IMR-90 (cell line): ENCODE measurements around the gene DHRS3. TPM values are rescaled to one million over a fixed set of nuclear protein-coding genes. Genes with fewer than 3 reads are reported as not detected.

Source experiments
- ATAC-seq: fragments of 200-7000 bp; cut with Tn5 transposase; 2 replicates; pipeline ENCODE4 v1.9.1; 2020; ENCODE audit warnings: low read depth, mild to moderate bottlenecking, moderate library complexity
- BruUV-seq: library from RNA; stranded (reverse); fragments of 400-500 nt; replicated peaks from 2 replicates; lab custom pipeline; 2021; lab: Mats Ljungman, UMichigan
- CTCF ChIA-PET: fragments of 300-600 bp; formaldehyde crosslinking; extraction: SDS; loops from one replicate; lab custom pipeline; 2021; ENCODE audit warnings: antibody characterized with exemption; lab: Yijun Ruan, JAX
- POLR2A ChIA-PET: fragments of 300-600 bp; sonication (Branson Sonifier 250); formaldehyde crosslinking; loops from one replicate; lab custom pipeline; 2022; ENCODE audit warnings: antibody characterized with exemption; ENCODE audit not compliant: unreplicated experiment; lab: Charles Lee
- DNase-seq: peaks from one replicate; pipeline ENCODE4 v3.0.0; 2013
- H2AFZ ChIP-seq: replicated peaks from 2 replicates; pipeline ENCODE3; 2013; ENCODE audit warnings: low read length, mild to moderate bottlenecking; ENCODE audit not compliant: poor library complexity
- H2AK5ac ChIP-seq: 2 replicates; pipeline ENCODE4 v1.6.1; 2013; ENCODE audit warnings: low read depth, low read length, inconsistent platforms
- H2AK9ac ChIP-seq: replicated peaks from 2 replicates; pipeline ENCODE3; 2013; ENCODE audit warnings: mild to moderate bottlenecking, low read depth, low read length, moderate library complexity; ENCODE audit not compliant: poor library complexity
- H2BK120ac ChIP-seq: 2 replicates; pipeline ENCODE4 v1.6.1; 2013; ENCODE audit warnings: low read depth, low read length, inconsistent platforms
- H2BK15ac ChIP-seq: 3 replicates; pipeline ENCODE4 v1.6.1; 2013; ENCODE audit warnings: low read depth, low read length, inconsistent platforms
- H2BK20ac ChIP-seq: 2 replicates; pipeline ENCODE4 v1.6.1; 2013; ENCODE audit warnings: low read depth, mild to moderate bottlenecking, inconsistent platforms, low read length, moderate library complexity
- H2BK5ac ChIP-seq: 2 replicates; pipeline ENCODE4 v1.6.1; 2013; ENCODE audit warnings: mild to moderate bottlenecking, low read depth, low read length, inconsistent platforms; ENCODE audit not compliant: poor library complexity, severe bottlenecking
- H3K14ac ChIP-seq: replicated peaks from 2 replicates; pipeline ENCODE4 v1.6.1; 2013; ENCODE audit warnings: low read depth, low read length, inconsistent platforms
- H3K18ac ChIP-seq: 2 replicates; pipeline ENCODE4 v1.6.1; 2013; ENCODE audit warnings: low read depth, low read length, control low read depth
- H3K23ac ChIP-seq: 2 replicates; pipeline ENCODE4 v1.6.1; 2013; ENCODE audit warnings: low read depth, low read length, inconsistent platforms
- H3K27ac ChIP-seq: 2 replicates; pipeline ENCODE4 v1.5.1; 2013; ENCODE audit warnings: mild to moderate bottlenecking, control low read depth, low read length; ENCODE audit not compliant: insufficient read depth
- H3K27me3 ChIP-seq: 2 replicates; pipeline ENCODE4 v1.6.1; 2013; ENCODE audit warnings: low read length; ENCODE audit not compliant: control insufficient read depth, insufficient read depth
- H3K36me3 ChIP-seq: 2 replicates; pipeline ENCODE4 v1.6.1; 2013; ENCODE audit warnings: low read length, mixed read lengths; ENCODE audit not compliant: control insufficient read depth, insufficient read depth
- H3K4ac ChIP-seq: 2 replicates; pipeline ENCODE4 v1.6.1; 2013; ENCODE audit warnings: low read depth, low read length, inconsistent platforms
- H3K4me1 ChIP-seq: 2 replicates; pipeline ENCODE4 v1.6.1; 2013; ENCODE audit warnings: low read length, mixed read lengths; ENCODE audit not compliant: control insufficient read depth, insufficient read depth
- H3K4me2 ChIP-seq: 2 replicates; pipeline ENCODE4 v1.6.1; 2013; ENCODE audit warnings: low read depth, mild to moderate bottlenecking, control low read depth, low read length, moderate library complexity
- H3K4me3 ChIP-seq: 2 replicates; pipeline ENCODE4 v1.5.1; 2013; ENCODE audit warnings: low read depth, mild to moderate bottlenecking, control low read depth, low read length, moderate library complexity; ENCODE audit not compliant: insufficient read depth
- H3K56ac ChIP-seq: 2 replicates; pipeline ENCODE4 v1.6.1; 2013; ENCODE audit warnings: low read length, inconsistent platforms; ENCODE audit not compliant: insufficient read depth; ENCODE audit errors: extremely low read depth
- H3K79me1 ChIP-seq, 2 experiments: 2 replicates each; pipeline ENCODE4 v1.6.1; 2013; ENCODE audit warnings: low read length in 2 of 2, inconsistent platforms in 1 of 2, low read depth in 1 of 2
- H3K9ac ChIP-seq: 2 replicates; pipeline ENCODE4 v1.6.1; 2013; ENCODE audit warnings: low read depth, low read length, control low read depth
- H3K9me1 ChIP-seq: 2 replicates; pipeline ENCODE4 v1.6.1; 2013; ENCODE audit warnings: low read length, inconsistent platforms; ENCODE audit not compliant: insufficient read depth
- H3K9me3 ChIP-seq: 2 replicates; pipeline ENCODE4 v1.6.1; 2013; ENCODE audit warnings: low read length; ENCODE audit not compliant: control insufficient read depth, insufficient read depth
- H4K20me1 ChIP-seq: 2 replicates; pipeline ENCODE4 v1.6.1; 2013; ENCODE audit warnings: low read length, inconsistent platforms; ENCODE audit not compliant: insufficient read depth
- H4K5ac ChIP-seq: 2 replicates; pipeline ENCODE4 v1.6.1; 2013; ENCODE audit warnings: mild to moderate bottlenecking, low read depth, low read length, control low read depth
- H4K8ac ChIP-seq, 2 experiments: 2 replicates each; pipeline ENCODE4 v1.6.1; 2013; ENCODE audit warnings: low read depth in 2 of 2, low read length in 2 of 2, control low read depth in 1 of 2, inconsistent platforms in 1 of 2
- H4K91ac ChIP-seq: 2 replicates; pipeline ENCODE4 v1.6.1; 2013; ENCODE audit warnings: low read depth, low read length, inconsistent platforms; ENCODE audit not compliant: insufficient read depth
- CEBPB ChIP-seq: IDR thresholded peaks from 2 replicates; pipeline ENCODE4 v1.6.1; 2012; ENCODE audit warnings: low read depth, low read length, improper control_type of control experiment
- FOS ChIP-seq: fragments of 150-350 bp; IDR thresholded peaks from 2 replicates; pipeline ENCODE4 v1.6.1; 2016; ENCODE audit warnings: low read depth, low read length
- MAFK ChIP-seq: IDR thresholded peaks from 2 replicates; pipeline ENCODE4 v1.6.1; 2012; ENCODE audit warnings: low read depth, low read length, improper control_type of control experiment
- POLR2A ChIP-seq: IDR thresholded peaks from 2 replicates; pipeline ENCODE4 v1.6.1; 2012; ENCODE audit warnings: mild to moderate bottlenecking, low read depth, low read length
- RAD21 ChIP-seq: IDR thresholded peaks from 2 replicates; pipeline ENCODE4 v1.6.1; 2012; ENCODE audit warnings: low read length, improper control_type of control experiment
- RCOR1 ChIP-seq: IDR thresholded peaks from 2 replicates; pipeline ENCODE4 v1.6.1; 2012; ENCODE audit warnings: mild to moderate bottlenecking, low read length, improper control_type of control experiment; ENCODE audit not compliant: insufficient replicate concordance
- RFX5 ChIP-seq: IDR thresholded peaks from 2 replicates; pipeline ENCODE4 v1.8.0; 2012; ENCODE audit warnings: low read depth, mild to moderate bottlenecking, low read length, moderate library complexity
- SMC3 ChIP-seq: fragments of 150-350 bp; IDR thresholded peaks from 2 replicates; pipeline ENCODE4 v1.6.1; 2016; ENCODE audit warnings: low read depth, mild to moderate bottlenecking, antibody characterized with exemption, low read length, moderate library complexity
- WGBS, 2 experiments: methylation state at CpG; one replicate each; pipeline versions ENCODE4 v1.1.5 to v1.1.7; 2013; ENCODE audit warnings: missing lambda C conversion rate in 2 of 2; ENCODE audit not compliant: insufficient read length in 1 of 2; ENCODE audit errors: extremely low coverage in 2 of 2; 5-methylcytosine and 5-hydroxymethylcytosine counted together
- dilution Hi-C: fragments of 300-500 bp; cut with HindIII; formaldehyde crosslinking; loops from one replicate; pipeline ENCODE4 v1.14.3; 2018; ENCODE audit warnings: low sequenced_read_pairs; ENCODE audit not compliant: unreplicated experiment
- in situ Hi-C: fragments of 300-500 bp; cut with MboI; formaldehyde crosslinking; loops from 3 replicates; pipeline ENCODE4 v1.14.3; 2019; ENCODE audit warnings: low sequenced_read_pairs, inconsistent platforms, mixed read lengths
- intact Hi-C: fragments of 100-400 bp; cut with micrococcal nuclease; formaldehyde crosslinking; loops from 2 replicates; pipeline ENCODE4 v1.10.0; 2022
- polyA plus RNA-seq, 3 experiments: library from polyadenylated mRNA; depleted of rRNA; stranded (reverse); fragments of >200 nt; gene quantifications; 2 replicates each; pipeline ENCODE4 v1.2.3, GENCODE V29; 2012; ENCODE audit warnings: low replicate concordance in 1 of 3
- total RNA-seq: library from RNA; depleted of rRNA; stranded (reverse); fragments of >200 nt; gene quantifications from 2 replicates; pipeline ENCODE4 v1.2.3, GENCODE V29; 2012
- TF ChIP-seq, protein P1 (sequence below): fragments of 150-350 bp; IDR thresholded peaks from 2 replicates; pipeline ENCODE4 v1.6.1; 2017; ENCODE audit warnings: mild to moderate bottlenecking, antibody characterized with exemption, low read length, low read depth
- TF ChIP-seq, protein P2 (sequence below): conservative IDR thresholded peaks from 2 replicates; pipeline ENCODE4 v1.5.1; 2012; ENCODE audit warnings: mild to moderate bottlenecking, low read depth, low read length, improper control_type of control experiment

DHRS3 gene
- total and polyA plus RNA-seq, 2 of the 4 experiments (the other 2 are of a cell fraction) = 11.2 to 14.5 TPM

DNA sequence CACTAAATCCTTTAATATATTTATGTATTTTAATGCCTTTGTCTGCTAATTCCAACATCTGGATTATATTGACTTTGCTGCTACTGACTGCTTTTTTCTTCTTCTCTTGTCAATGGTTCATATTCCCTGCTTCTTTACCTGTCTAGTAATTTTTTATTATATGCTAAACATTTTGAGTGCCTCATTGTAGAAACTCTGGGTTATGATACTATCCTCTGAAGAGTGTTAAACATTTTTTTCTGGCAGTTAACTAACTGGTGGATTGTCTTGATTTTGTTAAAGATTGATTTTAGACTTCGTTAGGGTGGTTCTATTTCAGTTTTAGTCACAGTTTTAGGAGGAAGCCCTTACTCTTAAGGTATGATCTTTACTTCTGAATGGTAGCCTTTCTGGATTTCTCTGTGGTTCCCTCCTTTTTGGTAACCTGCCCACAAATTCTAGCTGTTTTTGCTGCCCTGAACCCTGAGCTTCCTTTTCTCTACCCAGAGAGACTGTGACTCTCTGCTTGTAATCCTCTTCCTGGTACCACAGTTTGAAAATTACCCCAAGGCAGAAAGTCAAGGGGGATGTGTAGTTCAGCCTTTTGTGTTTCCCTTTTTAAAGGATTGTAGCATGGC is 81.9 kb downstream of the DHRS3 start:
- Histone ChIP-seq H3K36me3 (no peaks in the 10 kb centered on the region), H4K8ac (no peak overlapping the region), H4K5ac (no peak overlapping the region), H3K9me1 (peaks cover 6% of the 10 kb centered on the region; the same call in 1 of the 2 replicates), H3K56ac (no peak overlapping the region), H4K91ac (no peak overlapping the region), H3K23ac (no peak overlapping the region), H3K4ac (no peak overlapping the region), H3K27ac (no peak overlapping the region), H2AK5ac (no peak overlapping the region), H3K4me1 (peaks cover 15% of the 10 kb centered on the region), H3K4me3 (no peak overlapping the region), H2BK120ac (no peak overlapping the region), H3K9ac (no peak overlapping the region), H3K18ac (no peak overlapping the region), H2AFZ (no peak overlapping the region), H2BK20ac (no peak overlapping the region), H3K27me3 (peaks cover 3% of the 10 kb centered on the region; the same call in 1 of the 2 replicates), H3K79me1 (no peaks in the 10 kb centered on the region), H2BK5ac (no peak overlapping the region), H4K20me1 (no peaks in the 10 kb centered on the region), H2AK9ac (no peak overlapping the region), H3K9me3 (peaks cover 2% of the 10 kb centered on the region; the same call in 1 of the 2 replicates), H3K4me2 (no peak overlapping the region), H3K14ac (no peak overlapping the region), H2BK15ac (no peak overlapping the region)
- DNase-seq (no peak), ATAC-seq (no peak)
- intact Hi-C loops = no loop called here
- no TSS peak for BruUV-seq
- ChIA-PET CTCF (interaction anchor here (0.6 kb wide), 1 partner anchor 230 kb away, joined by 5 read pairs; no protein-coding TSS in a partner anchor), POLR2A (no interaction called here)
- dilution Hi-C loops = no loop called here
- in situ Hi-C loops = no loop called here
- TF ChIP-seq RCOR1 (no peak), CEBPB (no peak), MAFK (no peak), RFX5 (no peak), FOS (no peak), SMC3 (no peak), RAD21 (no peak), POLR2A (no peak)
- TF ChIP-seq, protein P1, sequence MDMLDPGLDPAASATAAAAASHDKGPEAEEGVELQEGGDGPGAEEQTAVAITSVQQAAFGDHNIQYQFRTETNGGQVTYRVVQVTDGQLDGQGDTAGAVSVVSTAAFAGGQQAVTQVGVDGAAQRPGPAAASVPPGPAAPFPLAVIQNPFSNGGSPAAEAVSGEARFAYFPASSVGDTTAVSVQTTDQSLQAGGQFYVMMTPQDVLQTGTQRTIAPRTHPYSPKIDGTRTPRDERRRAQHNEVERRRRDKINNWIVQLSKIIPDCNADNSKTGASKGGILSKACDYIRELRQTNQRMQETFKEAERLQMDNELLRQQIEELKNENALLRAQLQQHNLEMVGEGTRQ = no peak
- TF ChIP-seq, protein P2, sequence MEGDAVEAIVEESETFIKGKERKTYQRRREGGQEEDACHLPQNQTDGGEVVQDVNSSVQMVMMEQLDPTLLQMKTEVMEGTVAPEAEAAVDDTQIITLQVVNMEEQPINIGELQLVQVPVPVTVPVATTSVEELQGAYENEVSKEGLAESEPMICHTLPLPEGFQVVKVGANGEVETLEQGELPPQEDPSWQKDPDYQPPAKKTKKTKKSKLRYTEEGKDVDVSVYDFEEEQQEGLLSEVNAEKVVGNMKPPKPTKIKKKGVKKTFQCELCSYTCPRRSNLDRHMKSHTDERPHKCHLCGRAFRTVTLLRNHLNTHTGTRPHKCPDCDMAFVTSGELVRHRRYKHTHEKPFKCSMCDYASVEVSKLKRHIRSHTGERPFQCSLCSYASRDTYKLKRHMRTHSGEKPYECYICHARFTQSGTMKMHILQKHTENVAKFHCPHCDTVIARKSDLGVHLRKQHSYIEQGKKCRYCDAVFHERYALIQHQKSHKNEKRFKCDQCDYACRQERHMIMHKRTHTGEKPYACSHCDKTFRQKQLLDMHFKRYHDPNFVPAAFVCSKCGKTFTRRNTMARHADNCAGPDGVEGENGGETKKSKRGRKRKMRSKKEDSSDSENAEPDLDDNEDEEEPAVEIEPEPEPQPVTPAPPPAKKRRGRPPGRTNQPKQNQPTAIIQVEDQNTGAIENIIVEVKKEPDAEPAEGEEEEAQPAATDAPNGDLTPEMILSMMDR = no peak
- WGBS, 2 experiments = no CpG with 5 or more reads among the region's 1 CpG
